Stimulated activated naive CD4-positive, alpha-beta T cell (primary cell): ENCODE measurements around the gene NCAM1.

Source experiments
- DNase-seq, 6 experiments: peaks; one replicate each; lab custom pipeline; 2025; lab: John Stamatoyannopoulos, UW

Gene NCAM1

GRCh38 chr11:113314065-113314388, 352.8 kb downstream of the NCAM1 start:
- no peak for DNase-seq

GRCh38 chr11:113314389-113315301, 353.4 kb downstream of the NCAM1 start, which contains the start of gene TTC12:
TSS of gene TTC12 (plus strand) at chr11:113314583. CDS start at chr11:113316258, 1,675 bp downstream.
- peak; percentile 76 to 89 (median 88) for DNase-seq

DNA sequence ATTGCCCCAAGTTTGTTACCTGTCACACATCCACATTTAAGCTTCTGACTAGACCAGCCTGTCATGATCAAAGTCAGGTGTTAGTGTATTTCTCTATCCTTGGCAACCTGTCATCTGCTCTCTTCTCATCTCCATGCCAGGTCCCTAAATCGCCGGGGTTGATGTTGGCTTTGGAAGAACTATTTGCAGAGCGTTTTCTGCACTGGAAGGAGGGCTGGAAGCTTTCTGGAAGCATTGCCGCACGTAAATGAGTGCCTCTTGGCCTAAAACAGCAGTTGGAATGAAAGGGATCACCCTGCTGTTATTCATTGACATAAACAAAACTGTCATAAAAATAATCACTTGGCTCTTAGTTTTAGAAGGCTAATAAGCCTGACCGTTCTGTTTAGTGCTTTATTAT, 354.6 kb downstream of the NCAM1 start:
- no peak for DNase-seq

- no peak for DNase-seq
Observed at GRCh38 chr11:113316256-113316655, 355.0 kb downstream of the NCAM1 start.

- no peak for DNase-seq
Observed at GRCh38 chr11:113317339-113317738, 356.1 kb downstream of the NCAM1 start.

- no peak for DNase-seq
Observed at GRCh38 chr11:113319085-113319484, 357.9 kb downstream of the NCAM1 start.

DNA sequence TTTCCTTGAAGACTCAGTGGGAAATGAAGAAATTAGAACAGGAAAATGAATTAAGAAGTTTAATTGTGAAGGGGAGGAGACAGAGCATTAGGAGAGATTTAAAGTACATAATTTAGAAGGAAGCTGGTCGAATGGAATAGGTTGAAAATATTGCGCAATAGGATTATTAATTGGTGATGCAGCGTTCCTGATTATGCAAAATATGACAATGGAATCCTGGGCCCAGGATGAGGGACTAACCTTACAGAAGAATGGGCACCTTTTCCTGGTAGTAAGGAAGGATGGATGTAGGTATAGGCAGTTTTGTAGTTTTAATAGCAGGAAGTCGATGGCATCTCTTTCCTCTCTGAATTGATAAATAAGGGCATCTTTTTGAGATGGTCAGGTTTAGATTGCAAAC, 360.9 kb downstream of the NCAM1 start:
- DNase-seq = no peak

DNA sequence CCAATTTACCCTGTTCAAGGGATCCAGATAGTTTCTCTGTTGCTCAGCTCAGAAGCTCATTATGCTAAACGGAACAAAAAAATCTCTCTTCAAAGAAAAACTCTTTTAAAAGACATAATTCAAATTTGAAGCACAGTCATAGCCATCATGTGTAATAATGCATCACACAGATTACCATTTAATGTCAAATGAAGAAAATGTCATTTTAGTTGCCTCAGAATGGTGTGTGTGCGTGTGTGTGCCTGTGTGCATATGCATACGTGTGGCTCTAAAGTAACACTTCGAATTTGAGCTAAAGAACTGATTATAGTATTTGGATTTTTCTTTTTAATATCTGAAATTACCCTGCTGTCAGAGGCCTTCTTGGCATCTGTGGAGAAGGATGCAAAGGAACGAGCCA, 363.0 kb downstream of the NCAM1 start:
- no peak for DNase-seq
